Panc1 (cell line): ENCODE measurements around the gene RRM1. TPM values are rescaled to one million over a fixed set of nuclear protein-coding genes. Genes with fewer than 3 reads are reported as not detected.
"Not testable (repeated sequence)": the region's sequence is repeated elsewhere in the genome, so short reads cannot be mapped to it uniquely, and the experiment has no call there.

ENCODE experiments used
- ATAC-seq: fragments of 200-7000 bp; cut with Tn5 transposase; 2 replicates; pipeline ENCODE4 v1.9.1; 2020; ENCODE audit warnings: mild to moderate bottlenecking, moderate library complexity
- BruUV-seq: library from RNA; stranded (reverse); fragments of 400-500 nt; replicated peaks from 2 replicates; lab custom pipeline; 2021; lab: Mats Ljungman, UMichigan
- CTCF ChIA-PET: fragments of 300-600 bp; sonication (Branson Sonifier 250); formaldehyde crosslinking; loops from one replicate; lab custom pipeline; 2022; ENCODE audit warnings: antibody characterized with exemption; lab: Charles Lee
- POLR2A ChIA-PET: fragments of 300-600 bp; sonication (Branson Sonifier 250); formaldehyde crosslinking; loops from one replicate; lab custom pipeline; 2022; ENCODE audit warnings: antibody characterized with exemption; lab: Charles Lee
- DNase-seq: peaks from one replicate; pipeline ENCODE4 v3.0.0-alpha.2; 2010; ENCODE audit warnings: low read depth, low spot score
- H3K27ac ChIP-seq: 2 replicates; pipeline ENCODE4 v1.5.1; 2011; ENCODE audit warnings: mild to moderate bottlenecking, low read length, inconsistent platforms
- H3K27me3 ChIP-seq: fragments of 200-500 bp; sonication (Bioruptor generic); 2 replicates; pipeline ENCODE4 v1.6.0; 2014; ENCODE audit warnings: low read length, inconsistent platforms; ENCODE audit not compliant: control insufficient read depth, insufficient read depth
- H3K36me3 ChIP-seq: fragments of 200-500 bp; sonication (Bioruptor generic); 2 replicates; pipeline ENCODE4 v1.5.1; 2014; ENCODE audit warnings: inconsistent platforms, mild to moderate bottlenecking, low read length, moderate library complexity; ENCODE audit not compliant: control insufficient read depth, insufficient read depth
- H3K4me1 ChIP-seq: 2 replicates; pipeline ENCODE4 v1.5.1; 2011; ENCODE audit warnings: inconsistent platforms, mild to moderate bottlenecking, low read length, moderate library complexity; ENCODE audit not compliant: control insufficient read depth, insufficient read depth
- H3K4me3 ChIP-seq, 2 experiments: 2 replicates each; pipeline ENCODE4 v1.5.1; 2011 to 2012; ENCODE audit warnings: low read depth in 2 of 2, low read length in 2 of 2, mild to moderate bottlenecking in 2 of 2, inconsistent platforms in 1 of 2, moderate library complexity in 1 of 2
- H3K9me3 ChIP-seq: fragments of 200-500 bp; sonication (Bioruptor generic); 2 replicates; pipeline ENCODE4 v1.5.1; 2014; ENCODE audit warnings: low read depth, mild to moderate bottlenecking, inconsistent platforms, low read length, moderate library complexity; ENCODE audit not compliant: control insufficient read depth, insufficient read depth
- CTCF ChIP-seq: fragments of 450-650 bp; IDR thresholded peaks from 2 replicates; pipeline ENCODE4 v1.5.1; 2017; ENCODE audit warnings: mild to moderate bottlenecking
- POLR2AphosphoS5 ChIP-seq: IDR thresholded peaks from 2 replicates; pipeline ENCODE4 v1.6.1; 2012; ENCODE audit warnings: mild to moderate bottlenecking, low read depth, low read length, moderate library complexity
- SIN3A ChIP-seq: IDR thresholded peaks from 2 replicates; pipeline ENCODE4 v1.6.1; 2012; ENCODE audit warnings: low read depth, mild to moderate bottlenecking, low read length, moderate library complexity, borderline replicate concordance; ENCODE audit not compliant: insufficient read depth
- TCF7L2 ChIP-seq: IDR thresholded peaks from 2 replicates; pipeline ENCODE4 v1.6.1; 2011; ENCODE audit warnings: mild to moderate bottlenecking, low read depth, low read length, inconsistent platforms
- in situ Hi-C: cut with HindIII; loops from 2 replicates; pipeline ENCODE4 v1.10.0; 2016; ENCODE audit warnings: low sequenced_read_pairs, low pct_unique_long_range_greater_than_20kb
- intact Hi-C: fragments of 100-400 bp; cut with micrococcal nuclease; formaldehyde crosslinking; loops from one replicate; pipeline ENCODE4 v1.10.0; 2022; ENCODE audit not compliant: unreplicated experiment
- total RNA-seq: library from RNA; stranded (reverse); gene quantifications from one replicate; pipeline ENCODE4 v1.2.1, GENCODE V29; 2021; ENCODE audit not compliant: unreplicated experiment
- TF ChIP-seq, protein P1 (sequence below), 2 experiments: IDR thresholded peaks; 2 replicates each; pipeline ENCODE4 v1.6.1; 2011 to 2012; ENCODE audit warnings: low read depth in 2 of 2, control low read depth in 1 of 2, low read length in 1 of 2, mild to moderate bottlenecking in 1 of 2, moderate library complexity in 1 of 2; ENCODE audit not compliant: insufficient read depth in 1 of 2

Gene RRM1
- total RNA-seq, 1 experiment from 2014 or later, result 143 TPM

- POLR2A ChIA-PET, result no interaction called here
- in situ Hi-C loops, result no loop called here
Measured at GRCh38 chr11:4156571-4156970, 62.0 kb downstream of the RRM1 start.

DNA sequence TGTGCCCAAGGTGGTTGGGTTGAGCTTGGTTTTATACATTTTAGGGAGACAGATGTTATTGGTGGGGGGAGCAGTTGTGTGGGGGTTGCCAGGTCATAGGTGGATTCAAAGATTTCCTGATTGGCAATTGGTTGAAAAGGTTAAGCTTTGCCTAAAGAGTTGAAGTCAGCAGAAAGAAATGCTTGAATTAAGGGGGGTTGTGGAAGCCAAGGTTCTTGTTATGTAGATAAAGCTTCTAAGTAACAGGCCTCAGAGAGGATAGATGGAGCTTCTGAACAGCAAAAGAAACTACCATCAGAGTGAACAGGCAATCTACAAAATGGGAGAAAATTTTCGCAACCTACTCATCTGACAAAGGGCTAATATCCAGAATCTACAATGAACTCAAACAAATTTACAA lies 64.2 kb downstream of the RRM1 start:
- in situ Hi-C loops, BruUV-seq, H3K27me3 ChIP-seq, H3K4me1 ChIP-seq, H3K9me3 ChIP-seq, CTCF ChIA-PET, POLR2A ChIA-PET, ATAC-seq, DNase-seq, H3K27ac ChIP-seq, H3K36me3 ChIP-seq, intact Hi-C loops, H3K4me3 ChIP-seq: not testable (repeated sequence)

More at GRCh38 chr11:4156571-4156970, 62.0 kb downstream of the RRM1 start:
- Histone ChIP-seq H3K4me3 (no peak overlapping the region), H3K27me3 (peaks cover 4% of the 10 kb centered on the region), H3K27ac (no peak overlapping the region), H3K36me3 (no peaks in the 10 kb centered on the region), H3K4me1 (no peaks in the 10 kb centered on the region), H3K9me3 (no peaks in the 10 kb centered on the region)
- no TSS peak for BruUV-seq
- CTCF ChIA-PET, result no interaction called here
- DNase-seq (no peak), ATAC-seq (no peak)
- TF ChIP-seq SIN3A (no peak), POLR2AphosphoS5 (no peak), TCF7L2 (no peak), CTCF (no peak)
- TF ChIP-seq, protein P1, sequence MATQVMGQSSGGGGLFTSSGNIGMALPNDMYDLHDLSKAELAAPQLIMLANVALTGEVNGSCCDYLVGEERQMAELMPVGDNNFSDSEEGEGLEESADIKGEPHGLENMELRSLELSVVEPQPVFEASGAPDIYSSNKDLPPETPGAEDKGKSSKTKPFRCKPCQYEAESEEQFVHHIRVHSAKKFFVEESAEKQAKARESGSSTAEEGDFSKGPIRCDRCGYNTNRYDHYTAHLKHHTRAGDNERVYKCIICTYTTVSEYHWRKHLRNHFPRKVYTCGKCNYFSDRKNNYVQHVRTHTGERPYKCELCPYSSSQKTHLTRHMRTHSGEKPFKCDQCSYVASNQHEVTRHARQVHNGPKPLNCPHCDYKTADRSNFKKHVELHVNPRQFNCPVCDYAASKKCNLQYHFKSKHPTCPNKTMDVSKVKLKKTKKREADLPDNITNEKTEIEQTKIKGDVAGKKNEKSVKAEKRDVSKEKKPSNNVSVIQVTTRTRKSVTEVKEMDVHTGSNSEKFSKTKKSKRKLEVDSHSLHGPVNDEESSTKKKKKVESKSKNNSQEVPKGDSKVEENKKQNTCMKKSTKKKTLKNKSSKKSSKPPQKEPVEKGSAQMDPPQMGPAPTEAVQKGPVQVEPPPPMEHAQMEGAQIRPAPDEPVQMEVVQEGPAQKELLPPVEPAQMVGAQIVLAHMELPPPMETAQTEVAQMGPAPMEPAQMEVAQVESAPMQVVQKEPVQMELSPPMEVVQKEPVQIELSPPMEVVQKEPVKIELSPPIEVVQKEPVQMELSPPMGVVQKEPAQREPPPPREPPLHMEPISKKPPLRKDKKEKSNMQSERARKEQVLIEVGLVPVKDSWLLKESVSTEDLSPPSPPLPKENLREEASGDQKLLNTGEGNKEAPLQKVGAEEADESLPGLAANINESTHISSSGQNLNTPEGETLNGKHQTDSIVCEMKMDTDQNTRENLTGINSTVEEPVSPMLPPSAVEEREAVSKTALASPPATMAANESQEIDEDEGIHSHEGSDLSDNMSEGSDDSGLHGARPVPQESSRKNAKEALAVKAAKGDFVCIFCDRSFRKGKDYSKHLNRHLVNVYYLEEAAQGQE (IDR thresholded peaks at IDR 0.05; ENCODE audit: insufficient read depth in 1 of 2, low read depth in 2 of 2, low read length in 1 of 2), result no peak
- intact Hi-C loops, result no loop called here

DNA sequence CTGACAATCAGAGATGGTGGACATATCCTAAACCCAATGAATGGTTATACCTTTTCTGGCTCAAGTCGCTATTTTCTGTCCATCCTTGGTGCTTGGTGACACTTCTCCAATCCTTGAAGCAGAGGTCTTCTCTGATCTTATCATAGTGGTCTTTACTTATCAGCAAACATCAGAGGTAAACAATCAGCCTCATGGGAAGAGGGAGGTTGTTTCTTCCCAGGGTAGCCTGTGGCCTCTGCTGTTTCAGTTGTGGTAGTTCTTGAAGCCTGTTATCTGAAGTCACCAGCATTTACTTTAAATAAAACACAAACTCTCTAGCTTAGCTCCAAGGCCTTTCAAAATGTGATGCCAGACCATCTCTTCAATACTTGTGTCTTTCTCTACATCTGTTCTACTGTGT lies 66.7 kb downstream of the RRM1 start:
- Histone ChIP-seq H3K9me3 (no peaks in the 10 kb centered on the region), H3K4me3 (no peak overlapping the region), H3K27ac (no peak overlapping the region), H3K36me3 (no peaks in the 10 kb centered on the region), H3K27me3 (peaks cover 6% of the 10 kb centered on the region), H3K4me1 (no peaks in the 10 kb centered on the region)
- CTCF ChIA-PET, result no interaction called here
- DNase-seq (no peak), ATAC-seq (no peak)
- TF ChIP-seq CTCF (no peak), TCF7L2 (no peak), SIN3A (no peak), POLR2AphosphoS5 (no peak)
- TF ChIP-seq, protein P1 (IDR thresholded peaks at IDR 0.05; ENCODE audit: insufficient read depth in 1 of 2, low read depth in 2 of 2, low read length in 1 of 2), result no peak
- BruUV-seq, result no TSS peak
- in situ Hi-C loops, result no loop called here
- POLR2A ChIA-PET, result no interaction called here
- intact Hi-C loops, result no loop called here
